Measurements from ENCODE around the gene FIGN. TPM values are rescaled to one million over a fixed set of nuclear protein-coding genes. Genes with fewer than 3 reads are reported as not detected.

FIGN gene
- total and polyA plus RNA-seq, 10 of the 15 experiments (the other 5 are each of a cell fraction or from before 2014, with no cell fraction given), result under 0.01 to 0.01 TPM; not detected in 8

DNA sequence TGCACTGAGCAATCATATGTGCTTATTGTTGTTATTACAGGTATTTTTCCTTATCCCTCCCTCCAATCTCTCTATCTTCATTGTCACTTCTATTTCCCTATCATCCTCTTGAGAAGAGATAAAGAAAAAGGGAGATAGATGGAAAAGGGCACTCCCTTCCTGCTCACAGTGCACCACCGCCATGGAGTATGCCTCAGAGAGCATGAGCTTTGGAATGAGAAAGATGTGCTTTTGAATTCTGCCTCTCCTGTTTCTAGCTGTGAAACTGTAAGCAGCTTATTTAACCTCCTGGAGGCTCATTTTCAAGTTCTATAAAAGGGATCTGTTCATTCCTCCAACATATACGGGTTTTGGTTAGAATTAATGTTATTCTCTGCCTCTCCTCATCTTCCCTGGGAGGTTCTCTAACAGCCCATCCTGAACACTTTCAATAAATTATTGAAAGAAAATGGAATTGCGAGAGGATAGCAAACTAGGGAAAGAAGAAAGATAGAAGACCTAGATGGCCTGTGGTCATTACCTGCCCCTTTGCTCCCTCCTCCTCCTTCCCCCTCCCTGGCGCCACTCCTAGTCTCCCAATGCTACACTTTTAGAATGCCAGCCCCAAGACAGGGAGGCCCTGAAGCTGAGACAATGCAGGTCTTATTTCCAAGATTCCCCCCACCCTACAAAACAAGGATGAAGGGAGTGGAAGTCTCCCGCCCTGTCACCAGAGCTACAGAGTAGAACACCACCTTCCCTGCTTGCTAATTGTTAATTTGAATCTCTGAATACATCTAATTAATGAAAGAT is 37.8 kb downstream of the FIGN start:
- RAD21 ChIA-PET (ENCODE audit: unreplicated experiment), result no interaction called here
- FAIRE-seq (no peak), DNase-seq (ENCODE audit: low read depth, low spot score) (no peak), ATAC-seq (no peak)
- Histone ChIP-seq H3K27me3 (replicated peaks in 1 of 2; ENCODE audit: control insufficient read depth in 2 of 2, insufficient read depth in 2 of 2, low read length in 1 of 2) (no peaks in the 10 kb centered on the region), H4K20me1 (ENCODE audit: control insufficient read depth, insufficient read depth) (no peaks in the 10 kb centered on the region), H3K9me3 (replicated peaks; ENCODE audit: control insufficient read depth, insufficient read depth, low read length) (no peaks in the 10 kb centered on the region), H3K4me3 (no peak overlapping the region), H3K27ac (ENCODE audit: control insufficient read depth, insufficient read depth) (no peak overlapping the region), H2AFZ (ENCODE audit: control insufficient read depth, low read depth, low read length) (no peak overlapping the region), H3K36me3 (ENCODE audit: control insufficient read depth in 2 of 2, insufficient read depth in 2 of 2, low read length in 1 of 2) (no peaks in the 10 kb centered on the region), H3K9ac (ENCODE audit: control insufficient read depth, insufficient read depth, low read length) (no peak overlapping the region), H3K4me2 (ENCODE audit: control insufficient read depth, insufficient read depth) (no peak overlapping the region), H3K4me1 (ENCODE audit: control insufficient read depth, insufficient read depth, low read length) (no peaks in the 10 kb centered on the region), H3K79me2 (ENCODE audit: control insufficient read depth, insufficient read depth, low read length) (no peaks in the 10 kb centered on the region)
- POLR2A ChIA-PET, result no interaction called here
- TF ChIP-seq BCL11A (IDR thresholded peaks at IDR 0.05; ENCODE audit: low read depth, low read length), result no peak
- TF ChIP-seq ZBED1 (IDR thresholded peaks at IDR 0.05; ENCODE audit: borderline replicate concordance), result no peak
- no peak for TF ChIP-seq CHD4 (IDR thresholded peaks at IDR 0.05)
- TF ChIP-seq, protein P1, sequence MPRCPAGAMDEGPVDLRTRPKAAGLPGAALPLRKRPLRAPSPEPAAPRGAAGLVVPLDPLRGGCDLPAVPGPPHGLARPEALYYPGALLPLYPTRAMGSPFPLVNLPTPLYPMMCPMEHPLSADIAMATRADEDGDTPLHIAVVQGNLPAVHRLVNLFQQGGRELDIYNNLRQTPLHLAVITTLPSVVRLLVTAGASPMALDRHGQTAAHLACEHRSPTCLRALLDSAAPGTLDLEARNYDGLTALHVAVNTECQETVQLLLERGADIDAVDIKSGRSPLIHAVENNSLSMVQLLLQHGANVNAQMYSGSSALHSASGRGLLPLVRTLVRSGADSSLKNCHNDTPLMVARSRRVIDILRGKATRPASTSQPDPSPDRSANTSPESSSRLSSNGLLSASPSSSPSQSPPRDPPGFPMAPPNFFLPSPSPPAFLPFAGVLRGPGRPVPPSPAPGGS (IDR thresholded peaks at IDR 0.05; ENCODE audit: borderline replicate concordance, insufficient read depth, low read depth, low read length, poor library complexity, severe bottlenecking), result no peak
- TF ChIP-seq MXI1 (IDR thresholded peaks at IDR 0.05; ENCODE audit: low read depth, low read length), result no peak
- TF ChIP-seq SIN3A (IDR thresholded peaks at IDR 0.05; ENCODE audit: low read depth, low read length), result no peak
- no peak for TF ChIP-seq CREM (IDR thresholded peaks at IDR 0.05; ENCODE audit: low read depth)
- TF ChIP-seq BMI1 (IDR thresholded peaks at IDR 0.05; ENCODE audit: borderline replicate concordance), result no peak
- TF ChIP-seq STAT1 (conservative IDR thresholded peaks at IDR 0.05), result no peak
- no peak for TF ChIP-seq MTA2 (IDR thresholded peaks at IDR 0.05; ENCODE audit: low read depth)
- TF ChIP-seq STAT3 (IDR thresholded peaks at IDR 0.05; ENCODE audit: low read depth, low read length), result no peak
- TF ChIP-seq KDM1A (IDR thresholded peaks at IDR 0.05; ENCODE audit: borderline replicate concordance), result no peak
- TF ChIP-seq, protein P2, sequence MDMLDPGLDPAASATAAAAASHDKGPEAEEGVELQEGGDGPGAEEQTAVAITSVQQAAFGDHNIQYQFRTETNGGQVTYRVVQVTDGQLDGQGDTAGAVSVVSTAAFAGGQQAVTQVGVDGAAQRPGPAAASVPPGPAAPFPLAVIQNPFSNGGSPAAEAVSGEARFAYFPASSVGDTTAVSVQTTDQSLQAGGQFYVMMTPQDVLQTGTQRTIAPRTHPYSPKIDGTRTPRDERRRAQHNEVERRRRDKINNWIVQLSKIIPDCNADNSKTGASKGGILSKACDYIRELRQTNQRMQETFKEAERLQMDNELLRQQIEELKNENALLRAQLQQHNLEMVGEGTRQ (IDR thresholded peaks at IDR 0.05; ENCODE audit: borderline replicate concordance, low read depth, low read length), result no peak
- TF ChIP-seq CBX5 (IDR thresholded peaks at IDR 0.05; ENCODE audit: low read depth), result no peak
- 22% methylated on average over 4 of the region's 5 CpGs for WGBS (ENCODE audit: insufficient coverage, insufficient replicate concordance, low lambda C conversion rate, missing lambda C conversion rate)
- SMC1A ChIA-PET (ENCODE audit: uncharacterized antibody, unreplicated experiment), result no interaction called here
- CTCF ChIA-PET, result no interaction called here
- intact Hi-C loops (cut with micrococcal nuclease; ENCODE audit: unreplicated experiment), result no loop called here
- in situ Hi-C loops (cut with MboI), result no loop called here
- no TSS peak for BruUV-seq (replicated peaks)
